MCF 10A (cell line): ENCODE measurements around the gene SUV39H1. TPM values are rescaled to one million over a fixed set of nuclear protein-coding genes. Genes with fewer than 3 reads are reported as not detected.

Experiments
- BruUV-seq: library from RNA; stranded (reverse); fragments of 400-500 nt; replicated peaks from 2 replicates; lab custom pipeline; 2021; lab: Mats Ljungman, UMichigan
- CTCF ChIA-PET: fragments of 300-600 bp; sonication (Branson Sonifier 250); formaldehyde crosslinking; extraction: SDS; loops from one replicate; lab custom pipeline; 2021; ENCODE audit warnings: antibody characterized with exemption, inconsistent platforms; lab: Yijun Ruan, JAX
- POLR2A ChIA-PET: fragments of 300-600, 350-650 bp; sonication (Branson Sonifier 250); formaldehyde crosslinking; extraction: SDS; loops from one replicate; lab custom pipeline; 2020; ENCODE audit warnings: antibody characterized with exemption, inconsistent platforms; lab: Yijun Ruan, JAX
- DNase-seq: peaks from one replicate; pipeline ENCODE4 v3.0.0-alpha.2; 2018; ENCODE audit not compliant: unreplicated experiment
- H3K27ac Mint-ChIP-seq: one replicate; pipeline ENCODE4 v1.8.0; 2022; ENCODE audit warnings: mild to moderate bottlenecking, low read depth, mixed read lengths; ENCODE audit not compliant: unreplicated experiment
- H3K27me3 Mint-ChIP-seq: one replicate; pipeline ENCODE4 v1.8.0; 2022; ENCODE audit warnings: mixed read lengths; ENCODE audit not compliant: insufficient read depth, unreplicated experiment
- H3K36me3 Mint-ChIP-seq: one replicate; pipeline ENCODE4 v1.8.0; 2022; ENCODE audit warnings: mild to moderate bottlenecking, moderate library complexity, mixed read lengths; ENCODE audit not compliant: insufficient read depth, unreplicated experiment
- H3K4me1 Mint-ChIP-seq: one replicate; pipeline ENCODE4 v1.8.0; 2022; ENCODE audit warnings: mixed read lengths; ENCODE audit not compliant: insufficient read depth, unreplicated experiment
- H3K4me3 Mint-ChIP-seq: one replicate; pipeline ENCODE4 v1.8.0; 2022; ENCODE audit warnings: mild to moderate bottlenecking, moderate library complexity, mixed read lengths; ENCODE audit not compliant: unreplicated experiment
- H3K9me3 Mint-ChIP-seq: one replicate; pipeline ENCODE4 v1.8.0; 2022; ENCODE audit warnings: mixed read lengths; ENCODE audit not compliant: unreplicated experiment
- intact Hi-C: fragments of 100-400 bp; cut with micrococcal nuclease; formaldehyde crosslinking; loops from 2 replicates; pipeline ENCODE4 v1.14.1; 2022
- total RNA-seq: library from RNA; stranded (reverse); gene quantifications from 2 replicates; pipeline ENCODE4 v1.2.3, GENCODE V29; 2022
- TF ChIP-seq, protein P1 (sequence below): fragments of 200-600 bp; IDR thresholded peaks from one replicate; pipeline ENCODE4 v1.8.0; 2022; ENCODE audit warnings: antibody characterized with exemption, mild to moderate bottlenecking; ENCODE audit not compliant: unreplicated experiment

The SUV39H1 gene
- total RNA-seq, 1 experiment from 2014 or later = 8.7 TPM

DNA sequence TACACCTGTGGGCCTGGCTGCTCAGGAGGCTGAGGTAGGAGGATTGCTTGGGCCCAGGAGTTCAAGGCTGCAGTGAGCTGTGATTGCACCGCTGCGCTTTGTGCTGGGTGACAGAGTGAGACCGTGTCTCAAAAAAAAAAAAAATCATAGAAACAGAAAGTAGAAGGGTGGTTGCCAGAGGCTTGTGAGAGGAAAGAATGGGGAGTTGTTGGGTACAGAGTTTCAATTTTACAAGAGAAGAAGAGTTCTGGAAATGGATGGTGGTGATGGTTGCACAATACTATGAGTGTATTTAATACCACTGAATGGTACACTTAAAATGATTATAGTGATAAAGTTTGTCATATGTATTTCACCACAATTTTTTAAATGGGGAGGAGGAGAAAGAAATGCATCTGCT is 54.8 kb downstream of the SUV39H1 start:
- H3K36me3 Mint-ChIP-seq = no peaks in the 10 kb centered on the region
- ChIA-PET POLR2A (no interaction called here), CTCF (interaction anchor here (0.7 kb wide), 1 partner anchor 167 kb away, joined by 3 read pairs; no protein-coding TSS in a partner anchor)
- no peak overlapping the region for H3K27ac Mint-ChIP-seq
- no peaks in the 10 kb centered on the region for H3K4me1 Mint-ChIP-seq
- BruUV-seq = no TSS peak
- no peak overlapping the region for H3K4me3 Mint-ChIP-seq
- H3K27me3 Mint-ChIP-seq = no peaks in the 10 kb centered on the region
- TF ChIP-seq, protein P1, sequence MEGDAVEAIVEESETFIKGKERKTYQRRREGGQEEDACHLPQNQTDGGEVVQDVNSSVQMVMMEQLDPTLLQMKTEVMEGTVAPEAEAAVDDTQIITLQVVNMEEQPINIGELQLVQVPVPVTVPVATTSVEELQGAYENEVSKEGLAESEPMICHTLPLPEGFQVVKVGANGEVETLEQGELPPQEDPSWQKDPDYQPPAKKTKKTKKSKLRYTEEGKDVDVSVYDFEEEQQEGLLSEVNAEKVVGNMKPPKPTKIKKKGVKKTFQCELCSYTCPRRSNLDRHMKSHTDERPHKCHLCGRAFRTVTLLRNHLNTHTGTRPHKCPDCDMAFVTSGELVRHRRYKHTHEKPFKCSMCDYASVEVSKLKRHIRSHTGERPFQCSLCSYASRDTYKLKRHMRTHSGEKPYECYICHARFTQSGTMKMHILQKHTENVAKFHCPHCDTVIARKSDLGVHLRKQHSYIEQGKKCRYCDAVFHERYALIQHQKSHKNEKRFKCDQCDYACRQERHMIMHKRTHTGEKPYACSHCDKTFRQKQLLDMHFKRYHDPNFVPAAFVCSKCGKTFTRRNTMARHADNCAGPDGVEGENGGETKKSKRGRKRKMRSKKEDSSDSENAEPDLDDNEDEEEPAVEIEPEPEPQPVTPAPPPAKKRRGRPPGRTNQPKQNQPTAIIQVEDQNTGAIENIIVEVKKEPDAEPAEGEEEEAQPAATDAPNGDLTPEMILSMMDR = no peak
- intact Hi-C loops = no loop called here
- no peaks in the 10 kb centered on the region for H3K9me3 Mint-ChIP-seq
- DNase-seq = no peak

DNA sequence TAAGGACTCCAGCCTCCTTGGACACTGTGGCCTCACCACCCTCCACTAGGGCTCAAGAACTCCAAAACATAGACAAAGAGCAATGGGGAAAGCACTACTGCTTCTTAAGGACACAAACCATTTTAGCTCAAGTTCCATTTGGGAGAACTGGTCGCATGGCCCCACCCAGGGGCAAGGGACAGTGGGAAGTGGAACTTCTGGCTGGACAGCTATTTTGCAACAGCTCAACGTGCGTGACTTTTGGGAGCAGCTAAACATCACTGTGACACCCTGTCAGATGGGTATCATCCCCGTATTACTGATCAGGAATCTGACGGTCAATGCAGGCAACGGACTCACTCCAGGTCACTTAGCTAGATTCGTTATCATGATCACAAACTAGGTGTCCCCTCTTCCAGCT is 56.0 kb downstream of the SUV39H1 start:
- Mint-ChIP-seq H3K36me3 (no peaks in the 10 kb centered on the region), H3K27ac (no peak overlapping the region), H3K27me3 (no peaks in the 10 kb centered on the region), H3K4me1 (no peaks in the 10 kb centered on the region), H3K9me3 (no peaks in the 10 kb centered on the region), H3K4me3 (no peak overlapping the region)
- POLR2A ChIA-PET = no interaction called here
- TF ChIP-seq, protein P1 = no peak
- CTCF ChIA-PET = interaction anchor here (0.6 kb wide), 1 partner anchor 101 kb away, joined by 3 read pairs; no protein-coding TSS in a partner anchor
- intact Hi-C loops = no loop called here
- no TSS peak for BruUV-seq
- DNase-seq = no peak

DNA sequence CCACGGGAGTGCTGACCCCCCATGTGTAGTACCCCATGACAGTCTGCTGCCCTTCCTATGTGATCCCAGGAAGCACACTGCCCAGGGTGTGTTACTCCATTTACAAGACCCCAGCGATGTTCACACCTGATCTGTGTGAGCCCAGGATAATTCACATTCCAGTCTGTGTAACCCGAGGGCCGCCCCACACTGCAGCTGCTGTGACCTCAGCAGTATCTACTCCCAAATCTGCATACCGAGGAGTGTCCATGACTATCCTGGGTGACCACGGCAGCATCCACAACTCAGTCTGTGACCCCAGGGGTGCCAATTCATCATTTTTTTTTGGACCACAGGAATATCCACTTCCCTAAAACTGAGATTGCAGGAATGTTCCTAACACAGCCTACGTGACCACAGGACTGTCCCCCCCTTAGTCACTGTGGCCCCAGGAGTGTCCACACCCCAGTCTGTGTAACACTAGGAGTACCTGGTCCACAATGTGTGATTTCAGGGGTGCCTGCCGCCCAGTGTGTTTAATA is 57.2 kb downstream of the SUV39H1 start:
- intact Hi-C loops = no loop called here
- CTCF ChIA-PET = no interaction called here

DNA sequence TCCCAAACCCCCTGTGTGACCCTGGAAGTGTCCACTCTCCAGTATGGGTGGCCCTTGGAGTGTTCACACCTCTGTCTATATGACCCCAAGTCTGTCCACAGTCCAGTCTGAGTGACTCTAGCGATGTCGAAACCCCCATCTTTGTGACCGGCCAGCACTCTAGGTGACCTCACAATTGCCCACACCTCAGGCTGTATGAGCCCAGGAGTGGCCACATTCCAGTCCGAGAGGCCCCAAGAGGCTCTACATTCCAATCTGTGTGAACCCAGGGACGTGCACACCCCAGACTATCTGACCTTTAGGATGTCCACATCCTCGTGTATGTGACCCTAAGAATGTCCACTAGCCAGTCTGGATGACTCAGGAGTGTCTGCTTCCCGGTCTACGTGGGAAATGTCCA is 57.7 kb downstream of the SUV39H1 start:
- intact Hi-C loops = no loop called here
- TF ChIP-seq, protein P1 = no peak
- Mint-ChIP-seq H3K27me3 (no peaks in the 10 kb centered on the region), H3K36me3 (no peaks in the 10 kb centered on the region), H3K27ac (no peak overlapping the region), H3K4me1 (no peaks in the 10 kb centered on the region), H3K4me3 (no peak overlapping the region), H3K9me3 (no peaks in the 10 kb centered on the region)
- BruUV-seq = no TSS peak
- ChIA-PET POLR2A (no interaction called here), CTCF (no interaction called here)
- DNase-seq = no peak

More for the DNA sequence above, 57.2 kb downstream of the SUV39H1 start:
- Mint-ChIP-seq H3K27me3 (no peaks in the 10 kb centered on the region), H3K4me1 (no peaks in the 10 kb centered on the region), H3K27ac (no peak overlapping the region), H3K36me3 (no peaks in the 10 kb centered on the region), H3K9me3 (no peaks in the 10 kb centered on the region), H3K4me3 (no peak overlapping the region)
- no TSS peak for BruUV-seq
- DNase-seq = no peak
- TF ChIP-seq, protein P1 = no peak
- POLR2A ChIA-PET = no interaction called here

Other genes starting within 250 kb of the SUV39H1 start
- gene SLC38A5, start 226.5 kb upstream of the SUV39H1 start, total RNA-seq = 1.4 and 2.6 TPM in 2 replicates
- 92.5 and 107 TPM in 2 replicates for gene FTSJ1, start 220.5 kb upstream of the SUV39H1 start, total RNA-seq
- gene PORCN, start 187.7 kb upstream of the SUV39H1 start, total RNA-seq = 29.2 and 39.0 TPM in 2 replicates
- 66.9 and 102 TPM in 2 replicates for gene EBP, start 174.9 kb upstream of the SUV39H1 start, total RNA-seq
- gene TBC1D25, start 157.0 kb upstream of the SUV39H1 start, total RNA-seq = 14.4 and 18.2 TPM in 2 replicates
- gene RBM3, start 122.2 kb upstream of the SUV39H1 start, total RNA-seq = 318 and 354 TPM in 2 replicates
- gene WDR13, start 99.2 kb upstream of the SUV39H1 start, total RNA-seq = 134 and 138 TPM in 2 replicates
- 0.37 and 0.96 TPM in 2 replicates for gene WAS, start 12.9 kb upstream of the SUV39H1 start, total RNA-seq
- not detected in 2 replicates for gene GLOD5, start 65.0 kb downstream of the SUV39H1 start, total RNA-seq
- gene GATA1, start 89.9 kb downstream of the SUV39H1 start, total RNA-seq = not detected in 2 replicates
- 45.1 and 53.2 TPM in 2 replicates for gene HDAC6, start 105.3 kb downstream of the SUV39H1 start, total RNA-seq
- 0.25 TPM in 1 of 2 replicates, not detected in the other for gene ERAS, start 129.8 kb downstream of the SUV39H1 start, total RNA-seq
- gene PCSK1N, start 138.9 kb downstream of the SUV39H1 start, total RNA-seq = 5.0 and 6.3 TPM in 2 replicates
- gene TIMM17B, start 201.0 kb downstream of the SUV39H1 start, total RNA-seq = 70.6 and 73.7 TPM in 2 replicates
- gene PQBP1, start 201.2 kb downstream of the SUV39H1 start, total RNA-seq = 126 and 150 TPM in 2 replicates
- 38.6 and 43.5 TPM in 2 replicates for gene SLC35A2, start 214.9 kb downstream of the SUV39H1 start, total RNA-seq
- gene PIM2, start 222.3 kb downstream of the SUV39H1 start, total RNA-seq = 8.0 and 9.2 TPM in 2 replicates